PFSK-1 (cell line): ENCODE measurements around the gene LIG4.

Experiments
- FOXP2 ChIP-seq: optimal IDR thresholded peaks from 2 replicates; pipeline ENCODE3; 2011; ENCODE audit warnings: borderline replicate concordance, control low read depth, inconsistent platforms; ENCODE audit not compliant: insufficient read depth; ENCODE audit errors: extremely low read length, extremely low read depth
- POLR2AphosphoS5 ChIP-seq: IDR thresholded peaks from 2 replicates; pipeline ENCODE4 v1.6.1; 2012; ENCODE audit warnings: low read depth, mild to moderate bottlenecking, control low read depth, low read length, moderate library complexity
- REST ChIP-seq, 2 experiments: IDR thresholded peaks; 2 replicates each; pipeline versions ENCODE4 v1.6.1 to v1.8.0; 2011 to 2012; ENCODE audit warnings: low read depth in 2 of 2, low read length in 2 of 2, control low read depth in 1 of 2, inconsistent platforms in 1 of 2, mild to moderate bottlenecking in 1 of 2, moderate library complexity in 1 of 2; ENCODE audit not compliant: insufficient read depth in 1 of 2
- SIN3A ChIP-seq: IDR thresholded peaks from 2 replicates; pipeline ENCODE4 v1.6.1; 2012; ENCODE audit warnings: mild to moderate bottlenecking, low read length, moderate library complexity, borderline replicate concordance; ENCODE audit not compliant: insufficient read depth
- TAF1 ChIP-seq: IDR thresholded peaks from 2 replicates; pipeline ENCODE4 v1.6.1; 2012; ENCODE audit warnings: low read length, control low read depth, borderline replicate concordance; ENCODE audit not compliant: insufficient read depth

The LIG4 gene

GRCh38 chr13:108227651-108228272, 12.4 kb upstream of the LIG4 start:
- no peak for TF ChIP-seq TAF1
- TF ChIP-seq FOXP2: no peak
- no peak for TF ChIP-seq SIN3A
- no peak for TF ChIP-seq POLR2AphosphoS5
- no peak for TF ChIP-seq REST (IDR thresholded peaks at IDR 0.05; ENCODE audit: insufficient read depth in 1 of 2, low read depth in 2 of 2, low read length in 2 of 2)

GRCh38 chr13:108226184-108226583, 10.8 kb upstream of the LIG4 start:
- no peak for TF ChIP-seq REST (IDR thresholded peaks at IDR 0.05; ENCODE audit: insufficient read depth in 1 of 2, low read depth in 2 of 2, low read length in 2 of 2)
- TF ChIP-seq FOXP2: no peak
- TF ChIP-seq TAF1: no peak
- no peak for TF ChIP-seq POLR2AphosphoS5
- TF ChIP-seq SIN3A: no peak

GRCh38 chr13:108225440-108225839, 10.1 kb upstream of the LIG4 start:
- TF ChIP-seq REST (IDR thresholded peaks at IDR 0.05; ENCODE audit: insufficient read depth in 1 of 2, low read depth in 2 of 2, low read length in 2 of 2) (no peak), SIN3A (no peak), TAF1 (no peak), FOXP2 (no peak), POLR2AphosphoS5 (no peak)

GRCh38 chr13:108223687-108224503, 8.6 kb upstream of the LIG4 start:
- TF ChIP-seq POLR2AphosphoS5: no peak
- TF ChIP-seq FOXP2: no peak
- no peak for TF ChIP-seq SIN3A
- no peak for TF ChIP-seq TAF1
- TF ChIP-seq REST (IDR thresholded peaks at IDR 0.05; ENCODE audit: insufficient read depth in 1 of 2, low read depth in 2 of 2, low read length in 2 of 2): no peak
